GM20000 (cell line): ENCODE measurements around the gene P3H2.

Source experiments
- DNase-seq: peaks from one replicate; pipeline ENCODE4 v3.0.0; 2012; ENCODE audit warnings: low spot score
- CTCF ChIP-seq: IDR thresholded peaks from 2 replicates; pipeline ENCODE4 v1.5.1; 2012; ENCODE audit warnings: mild to moderate bottlenecking, control low read depth; ENCODE audit errors: extremely low read depth, missing control alignments

P3H2 gene

GRCh38 chr3:190116551-190117067, 4.1 kb downstream of the P3H2 start:
- no peak for TF ChIP-seq CTCF
- no peak for DNase-seq

GRCh38 chr3:190110826-190111225, 9.9 kb downstream of the P3H2 start:
- no peak for TF ChIP-seq CTCF
- no peak for DNase-seq

GRCh38 chr3:190109441-190109840, 11.3 kb downstream of the P3H2 start:
- no peak for DNase-seq
- TF ChIP-seq CTCF = no peak

GRCh38 chr3:190108804-190109203, 11.9 kb downstream of the P3H2 start:
- no peak for DNase-seq
- no peak for TF ChIP-seq CTCF

- TF ChIP-seq CTCF = no peak
- DNase-seq = no peak
Measured at GRCh38 chr3:190105876-190106275, 14.8 kb downstream of the P3H2 start.

- DNase-seq = no peak
Measured at GRCh38 chr3:190101320-190102011, 19.2 kb downstream of the P3H2 start.

More at GRCh38 chr3:190101320-190102011, 19.2 kb downstream of the P3H2 start:
- TF ChIP-seq CTCF = no peak
